ENCODE measurements around the gene OBSL1.

The OBSL1 gene

DNA sequence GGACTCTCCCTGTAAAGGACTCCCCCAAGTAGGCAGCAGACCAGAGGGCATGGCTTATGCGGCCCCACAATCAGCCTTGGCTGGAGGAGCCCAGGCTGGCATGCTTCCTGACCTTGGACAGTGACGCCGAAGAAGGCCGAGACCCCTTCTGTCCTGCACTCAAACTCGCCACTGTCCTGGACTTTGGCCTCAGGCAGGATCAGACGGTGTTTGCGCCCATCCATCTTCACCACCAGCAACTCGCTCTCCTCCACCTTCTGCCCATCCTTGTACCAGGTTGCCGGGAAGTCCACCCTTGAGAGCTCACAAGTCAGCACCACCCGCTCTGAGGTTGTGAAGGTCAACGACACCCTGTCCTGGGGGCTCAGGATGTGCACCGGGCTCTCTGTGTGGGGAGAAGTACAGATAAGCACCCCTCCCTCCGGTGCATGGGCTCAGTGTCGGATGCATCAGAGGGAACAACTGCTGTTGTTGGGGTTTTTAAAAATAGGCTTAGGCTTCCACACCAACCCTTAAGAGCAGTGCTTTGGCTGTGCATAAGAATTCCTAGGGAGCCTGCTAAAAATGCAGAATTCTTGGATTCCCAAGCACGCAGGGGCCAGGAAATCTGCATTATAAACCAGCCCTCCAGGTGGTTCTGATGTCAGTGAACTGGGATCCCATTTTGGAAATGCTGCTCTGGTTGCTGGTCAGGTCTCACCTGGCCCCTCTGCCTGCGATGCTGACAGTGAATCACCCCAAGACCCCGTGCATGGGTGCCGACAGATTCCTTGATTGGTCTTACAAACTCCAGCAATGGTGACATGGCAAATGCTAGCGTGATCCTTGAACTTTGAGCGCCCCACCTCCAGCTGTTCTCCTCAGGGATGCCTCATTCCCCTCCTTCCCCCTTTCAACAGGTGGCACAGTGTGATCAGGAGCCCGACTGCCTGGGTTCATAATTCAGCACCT is 5.9 kb downstream of the OBSL1 start:
- no peak for DNase-seq (ENCODE audit: low read depth)

DNA sequence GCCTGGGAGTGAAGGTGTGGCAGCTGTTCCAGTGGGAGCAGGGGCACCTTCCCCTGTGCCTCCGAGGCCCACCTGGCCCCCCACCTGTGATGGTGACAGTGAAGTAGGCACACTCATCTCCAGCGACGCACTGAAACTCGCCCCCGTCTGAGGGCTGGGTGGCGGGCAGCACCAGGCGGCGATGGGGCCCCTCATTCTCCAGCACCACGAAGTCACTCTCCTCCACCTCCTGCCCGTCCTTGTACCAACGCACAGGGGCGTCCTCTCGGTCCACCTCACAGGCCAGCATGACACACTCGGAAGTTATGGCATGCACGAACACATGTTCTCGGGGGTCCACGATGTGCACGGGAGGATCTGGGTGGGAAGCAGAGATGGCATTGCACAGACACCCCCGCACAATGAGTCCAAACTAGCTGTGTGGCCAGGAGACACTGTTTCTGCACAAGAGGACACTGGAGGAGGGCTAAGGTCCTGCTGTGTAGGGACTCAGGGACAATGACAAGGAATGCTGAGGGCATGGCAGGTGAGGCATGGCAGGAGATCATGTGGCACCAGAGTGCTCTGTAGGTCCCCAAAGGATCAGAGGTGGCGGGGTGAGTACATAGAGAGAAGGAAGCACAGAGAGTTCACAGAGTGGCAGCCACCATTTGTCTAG is 7.9 kb downstream of the OBSL1 start:
- DNase-seq (ENCODE audit: low read depth): no peak

DNA sequence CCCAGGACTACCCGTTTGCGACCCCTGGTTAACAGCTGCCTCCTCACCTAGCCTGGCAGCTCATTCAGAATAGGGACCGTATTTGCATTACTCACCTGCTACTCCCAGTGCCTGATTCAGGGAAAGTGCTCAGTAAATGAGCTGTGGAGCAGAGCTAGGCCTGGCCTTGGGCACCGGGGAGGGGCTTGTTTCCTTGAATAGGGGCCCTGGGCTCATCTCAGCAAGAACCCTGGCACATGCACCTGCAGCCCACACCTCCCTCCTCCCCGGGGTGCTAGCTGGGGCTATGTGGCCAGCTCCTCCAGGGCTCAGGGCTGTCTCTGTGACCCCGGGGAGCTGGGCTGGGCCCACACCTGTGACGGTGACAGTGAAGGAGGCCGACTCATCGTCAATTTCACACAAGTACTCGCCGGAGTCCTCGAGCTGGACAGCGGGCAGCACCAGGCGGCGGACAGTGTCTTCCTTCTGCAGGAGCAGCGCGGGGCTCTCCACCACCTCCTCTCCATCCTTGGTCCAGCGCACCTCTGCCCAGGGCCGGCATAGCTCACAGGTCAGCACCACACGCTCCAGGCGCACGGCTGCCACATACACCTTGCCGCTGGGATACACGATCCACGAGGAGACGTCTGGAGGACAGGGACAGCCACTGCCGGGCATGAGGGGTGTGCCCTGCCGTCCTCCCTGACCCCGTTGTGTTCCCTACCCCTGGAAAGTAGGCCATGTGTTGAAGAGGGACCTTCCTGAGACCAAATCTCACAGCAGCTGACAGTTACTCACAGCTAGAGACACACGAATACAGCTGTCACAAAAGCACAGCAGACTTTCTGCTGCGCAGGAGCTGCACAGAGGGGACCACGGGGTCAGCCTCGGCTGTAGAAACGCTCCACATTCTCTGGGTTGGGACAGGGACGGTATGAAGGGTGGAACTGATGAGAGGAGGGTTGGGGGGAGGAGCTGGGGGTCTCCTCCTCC is 9.0 kb downstream of the OBSL1 start:
- DNase-seq (ENCODE audit: low read depth): no peak

DNA sequence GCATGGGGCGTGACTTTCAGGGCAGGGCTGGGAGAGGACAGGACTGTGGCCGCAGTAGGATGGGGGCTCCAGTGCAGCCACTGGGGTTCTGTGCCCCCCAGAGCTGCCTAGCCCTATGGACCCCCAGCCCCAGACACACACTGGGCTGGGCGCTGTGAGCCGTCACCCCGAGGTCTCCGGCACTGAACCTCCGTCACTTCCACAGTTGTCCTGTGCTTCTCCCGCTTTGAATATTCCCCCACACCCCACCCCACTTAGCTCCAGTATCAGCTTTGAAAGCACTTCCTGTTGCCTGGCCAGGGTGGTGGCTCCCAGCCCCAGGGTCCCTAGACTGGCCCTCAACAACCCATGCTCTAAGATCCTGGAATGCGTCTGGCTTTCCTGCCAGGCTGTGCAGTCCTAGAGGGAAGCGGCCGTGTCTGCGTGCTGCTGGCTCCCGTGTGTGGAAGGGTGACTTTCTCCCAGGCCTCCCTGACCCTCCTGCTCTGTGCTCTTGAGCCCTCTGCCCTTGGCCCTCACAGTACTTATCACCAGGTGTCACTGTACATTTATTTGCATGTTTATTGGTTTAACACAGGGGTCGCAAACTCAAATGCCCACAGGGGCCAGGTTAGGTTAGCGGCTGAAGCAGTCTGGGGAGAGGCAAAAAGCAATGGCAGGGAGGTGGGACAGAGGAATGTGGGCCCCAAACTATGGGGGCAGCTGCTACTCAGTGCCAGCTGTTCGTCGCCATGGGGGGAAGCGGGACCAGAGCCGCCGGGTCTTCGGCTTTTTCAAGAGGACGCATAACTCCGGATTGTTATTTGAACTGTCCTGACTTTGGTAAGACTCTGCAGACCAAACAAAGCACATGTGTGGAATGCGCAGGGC is 9.9 kb downstream of the OBSL1 start:
- no peak for DNase-seq (ENCODE audit: low read depth)

DNA sequence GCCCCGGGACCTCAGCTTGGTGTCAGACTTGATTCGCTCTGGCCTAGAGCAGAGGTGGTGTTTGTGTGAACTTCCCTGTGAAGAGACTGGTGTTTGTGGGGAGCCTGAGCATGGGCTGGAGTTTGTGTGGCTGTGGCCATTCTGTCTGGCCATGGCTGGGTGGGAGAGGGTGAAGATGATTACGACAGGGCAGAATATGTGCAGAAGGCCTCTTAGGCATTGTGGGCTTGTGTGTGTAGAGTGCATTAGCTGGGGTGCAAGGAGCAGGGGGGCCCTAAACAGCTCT is 10.5 kb downstream of the OBSL1 start:
- DNase-seq (ENCODE audit: low read depth): no peak

DNA sequence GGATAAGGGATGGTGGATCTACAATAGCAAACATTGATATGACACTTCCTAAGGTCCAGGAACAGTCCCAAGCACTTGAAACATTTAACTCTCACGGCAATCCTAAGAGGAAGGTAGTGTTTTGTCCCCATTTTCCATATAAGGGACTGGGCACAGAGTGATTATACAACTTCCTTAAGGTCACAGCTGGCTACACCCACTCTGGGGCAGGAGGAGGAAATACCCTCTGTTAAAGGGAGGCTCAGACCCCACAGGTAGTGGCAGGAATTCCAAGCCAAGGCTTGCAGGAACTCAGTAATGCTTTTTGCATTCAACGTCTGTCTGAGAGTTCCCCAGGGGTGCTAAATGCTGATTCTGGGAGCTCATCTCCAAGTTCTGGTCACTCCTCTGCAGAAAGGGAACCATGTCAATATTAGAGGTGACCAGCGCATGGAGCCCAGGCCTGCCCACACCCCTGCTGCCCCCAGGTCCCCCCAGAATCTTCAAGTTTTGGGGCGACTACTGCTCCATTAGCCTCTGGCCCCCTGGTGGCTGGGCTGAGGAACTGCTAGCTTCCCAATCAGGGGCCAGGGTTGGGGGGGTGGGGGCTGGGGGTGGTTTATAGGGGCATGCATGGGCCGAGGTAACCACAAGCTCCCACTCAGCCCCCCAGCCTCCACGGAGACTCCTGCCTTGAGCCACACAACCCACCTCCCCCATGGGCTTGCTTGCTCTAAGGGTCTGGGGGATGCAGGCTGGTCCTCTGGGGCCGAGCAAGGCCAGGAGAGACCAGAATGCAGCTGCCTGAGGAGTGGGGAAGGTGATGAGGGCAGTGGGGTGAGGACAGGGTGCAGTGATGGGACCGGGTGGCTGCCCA is 11.1 kb downstream of the OBSL1 start:
- no peak for DNase-seq (ENCODE audit: low read depth)

DNA sequence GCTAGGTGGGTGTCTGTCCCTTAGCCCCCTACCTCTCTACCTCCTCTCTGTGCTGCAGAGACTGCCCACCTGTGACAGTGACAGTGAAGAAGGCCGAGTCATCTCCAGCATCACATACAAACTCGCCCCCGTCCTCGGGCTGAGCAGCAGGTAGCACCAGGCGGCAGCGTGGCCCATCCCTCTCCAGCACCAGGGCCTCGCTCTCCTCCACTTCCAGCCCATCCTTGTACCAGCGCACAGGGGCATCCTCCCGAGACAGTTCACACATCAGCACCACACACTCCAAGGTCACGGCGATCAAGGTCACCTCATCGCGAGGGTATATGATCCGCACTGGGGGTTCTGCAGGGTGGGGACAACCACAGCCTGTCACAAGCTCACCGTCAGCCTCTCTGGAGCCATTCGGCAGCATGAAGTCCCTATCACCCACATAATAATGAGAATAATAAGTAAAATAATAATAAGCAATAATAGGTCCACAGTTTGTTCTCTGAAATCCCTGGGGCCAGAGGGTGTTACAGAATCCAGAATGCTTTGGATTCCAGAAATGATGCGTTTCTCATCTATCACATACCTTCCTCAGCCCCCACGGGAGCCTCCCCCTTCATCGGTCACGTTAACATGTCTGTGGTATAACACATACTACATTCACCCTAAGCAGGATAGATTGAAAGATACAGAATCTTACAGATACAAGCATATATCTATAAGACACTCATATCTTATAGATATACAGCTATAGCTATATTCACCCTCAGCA is 12.0 kb downstream of the OBSL1 start:
- no peak for DNase-seq (ENCODE audit: low read depth)

DNA sequence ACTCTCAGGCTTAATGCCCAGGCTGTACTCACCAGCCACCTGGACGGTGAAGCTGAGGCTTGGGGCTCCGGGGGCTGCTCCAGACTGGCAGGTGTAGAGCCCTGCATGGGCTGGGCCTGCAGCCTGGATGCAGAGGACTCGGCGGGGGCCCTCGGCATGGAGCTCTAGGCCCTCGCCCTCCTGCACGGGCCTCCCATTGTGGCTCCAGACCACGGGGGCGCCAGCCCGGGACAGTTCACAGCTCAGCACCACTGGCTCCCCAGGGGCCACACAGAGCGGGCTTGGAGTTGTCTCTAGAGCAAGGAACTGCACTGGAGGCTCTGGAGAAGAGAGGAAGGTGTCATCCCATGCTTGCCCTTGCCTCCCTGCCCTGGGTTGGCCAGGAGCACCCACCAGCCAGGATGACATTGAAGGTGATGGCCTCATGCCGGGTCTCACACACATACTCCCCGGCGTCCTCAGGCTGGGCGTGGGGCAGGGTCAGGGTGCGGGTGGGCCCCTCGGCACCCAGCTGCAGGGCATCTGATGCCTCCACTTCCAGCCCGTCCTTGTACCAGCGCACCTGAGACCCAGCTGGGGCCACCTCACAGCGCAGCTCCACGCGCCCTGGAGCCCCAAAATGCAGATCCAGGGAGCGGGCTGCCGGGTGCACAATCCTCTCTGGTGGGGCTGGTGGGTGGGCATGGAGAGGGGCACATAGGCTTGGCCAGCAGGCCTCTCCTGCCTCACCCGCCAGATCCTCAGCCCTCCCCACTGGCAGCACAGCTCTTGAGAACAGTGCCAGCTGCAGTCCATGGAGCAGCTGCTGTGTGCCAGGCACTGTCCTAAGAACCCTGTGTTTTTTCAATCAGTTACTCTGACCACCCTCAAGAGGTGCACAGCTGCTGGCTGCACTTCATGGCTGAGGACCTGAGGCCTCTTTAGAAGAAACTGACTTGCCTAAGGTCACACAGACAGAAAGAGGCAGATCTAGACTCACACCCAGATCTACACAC is 13.3 kb downstream of the OBSL1 start:
- no peak for DNase-seq (ENCODE audit: low read depth)

DNA sequence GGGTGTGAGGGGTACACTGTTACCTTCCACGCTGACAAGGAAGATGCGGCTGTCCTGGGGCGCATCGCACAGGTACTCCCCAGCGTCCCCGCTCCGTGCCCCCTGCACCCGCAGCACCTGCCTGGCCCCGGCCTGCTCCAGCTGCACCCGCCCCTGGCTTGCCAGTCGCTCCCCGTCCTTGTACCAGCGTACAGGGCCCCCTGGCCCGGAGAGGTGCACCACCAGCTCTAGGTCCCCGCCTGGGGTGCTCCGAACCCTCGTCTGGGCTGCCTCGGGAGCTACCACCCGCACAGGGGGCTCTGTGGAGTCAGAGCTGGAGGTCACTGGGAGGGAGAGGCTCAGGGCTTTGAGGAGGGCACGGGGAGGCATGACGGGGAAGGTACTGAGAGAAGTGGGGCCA is 14.0 kb downstream of the OBSL1 start:
- no peak for DNase-seq (ENCODE audit: low read depth)

DNA sequence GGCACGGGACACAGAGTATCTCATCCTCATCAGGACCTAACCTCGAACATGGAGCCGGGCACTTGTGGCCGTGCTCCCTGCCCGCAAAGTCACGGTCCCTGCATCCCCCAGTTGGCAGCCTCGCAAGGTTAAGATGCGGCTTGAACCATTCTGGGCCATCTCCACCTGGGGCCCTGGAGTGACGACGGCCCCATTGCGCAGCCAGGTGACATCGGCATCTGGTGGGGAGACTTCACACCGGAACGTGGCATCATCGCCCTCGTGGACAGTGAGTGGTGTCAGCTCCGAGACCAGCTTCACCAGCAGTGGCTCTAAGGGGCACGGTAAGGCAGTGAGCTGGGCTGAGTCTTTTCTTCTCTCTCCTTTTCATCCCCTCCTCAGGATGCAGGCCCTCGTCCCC is 14.9 kb downstream of the OBSL1 start:
- no peak for DNase-seq (ENCODE audit: low read depth)

DNA sequence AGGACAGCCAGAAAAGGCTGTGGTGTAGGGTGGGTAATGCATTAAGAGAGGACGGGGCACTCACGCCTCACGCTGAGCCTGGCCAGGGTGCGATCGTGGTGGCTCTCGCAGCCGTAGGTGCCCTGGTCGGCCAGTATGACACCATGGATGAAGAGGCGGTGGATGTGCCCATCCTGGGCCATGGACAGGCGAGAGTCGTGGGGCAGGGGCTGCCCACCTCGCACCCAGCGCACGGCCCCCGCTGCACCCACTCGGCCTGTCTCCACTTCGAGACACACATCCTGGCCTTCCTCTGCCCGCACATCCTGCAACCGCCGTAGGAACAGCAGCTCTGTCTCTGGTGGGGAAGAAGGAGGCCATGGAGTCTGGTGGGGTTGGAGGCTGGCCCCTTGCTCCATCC is 15.4 kb downstream of the OBSL1 start:
- no peak for DNase-seq (ENCODE audit: low read depth)

DNA sequence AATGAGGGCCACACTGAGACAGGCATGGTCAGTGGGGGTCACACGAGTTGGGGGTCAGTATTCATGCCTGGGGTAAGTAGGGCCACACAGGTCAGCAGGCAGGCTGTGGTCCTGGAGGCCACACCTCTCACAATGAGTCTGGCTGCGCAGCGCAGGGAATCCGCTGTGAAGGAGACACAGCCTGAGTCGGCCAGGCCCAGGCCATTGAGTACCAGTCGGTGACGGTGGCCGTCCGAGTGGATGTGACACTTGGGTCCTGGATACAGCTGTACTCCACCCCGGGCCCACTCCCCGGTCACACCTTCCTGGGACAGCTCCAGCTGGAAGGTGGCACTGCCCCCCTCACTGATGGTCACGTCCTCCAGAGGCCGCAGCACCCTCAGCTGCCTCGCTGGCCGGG is 17.0 kb downstream of the OBSL1 start:
- no peak for DNase-seq (ENCODE audit: low read depth)

DNA sequence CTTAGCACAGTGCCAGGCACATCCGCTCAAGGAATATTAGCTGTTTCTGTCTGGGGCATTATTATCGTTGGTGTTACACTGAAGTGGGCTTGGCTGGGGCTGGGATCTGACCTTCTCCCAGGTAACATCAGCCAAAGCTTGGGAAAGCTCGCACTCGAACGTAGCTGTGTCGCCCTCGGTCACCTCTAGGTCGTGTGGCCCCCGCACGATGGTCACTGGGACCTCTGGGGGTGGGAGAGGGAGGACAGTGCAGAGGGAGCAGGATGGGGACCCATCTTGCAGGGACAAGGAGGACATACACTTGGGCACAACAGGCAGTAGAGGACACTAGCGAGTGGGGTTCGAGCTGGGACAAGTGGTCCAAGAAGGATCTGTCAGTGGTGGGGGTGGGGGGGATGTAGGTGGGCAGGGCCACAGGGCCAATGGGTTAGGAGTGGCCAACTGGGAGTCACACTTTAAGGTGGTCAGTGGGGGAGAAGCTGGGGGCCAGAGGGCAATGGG is 17.8 kb downstream of the OBSL1 start:
- DNase-seq (ENCODE audit: low read depth): no peak

DNA sequence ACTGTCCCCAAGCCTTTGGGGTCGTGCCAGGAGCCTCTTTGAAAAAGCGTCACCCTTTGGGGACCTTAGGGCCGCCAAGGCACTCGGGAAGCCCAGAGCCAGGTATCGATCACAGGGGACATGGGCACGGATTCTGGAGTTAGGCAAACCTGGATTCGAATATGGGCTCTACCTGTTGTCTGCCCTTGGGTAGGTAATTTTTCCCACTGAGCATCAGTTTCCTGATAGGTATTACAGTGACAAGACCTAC is 18.2 kb downstream of the OBSL1 start:
- DNase-seq (ENCODE audit: low read depth): no peak

DNA sequence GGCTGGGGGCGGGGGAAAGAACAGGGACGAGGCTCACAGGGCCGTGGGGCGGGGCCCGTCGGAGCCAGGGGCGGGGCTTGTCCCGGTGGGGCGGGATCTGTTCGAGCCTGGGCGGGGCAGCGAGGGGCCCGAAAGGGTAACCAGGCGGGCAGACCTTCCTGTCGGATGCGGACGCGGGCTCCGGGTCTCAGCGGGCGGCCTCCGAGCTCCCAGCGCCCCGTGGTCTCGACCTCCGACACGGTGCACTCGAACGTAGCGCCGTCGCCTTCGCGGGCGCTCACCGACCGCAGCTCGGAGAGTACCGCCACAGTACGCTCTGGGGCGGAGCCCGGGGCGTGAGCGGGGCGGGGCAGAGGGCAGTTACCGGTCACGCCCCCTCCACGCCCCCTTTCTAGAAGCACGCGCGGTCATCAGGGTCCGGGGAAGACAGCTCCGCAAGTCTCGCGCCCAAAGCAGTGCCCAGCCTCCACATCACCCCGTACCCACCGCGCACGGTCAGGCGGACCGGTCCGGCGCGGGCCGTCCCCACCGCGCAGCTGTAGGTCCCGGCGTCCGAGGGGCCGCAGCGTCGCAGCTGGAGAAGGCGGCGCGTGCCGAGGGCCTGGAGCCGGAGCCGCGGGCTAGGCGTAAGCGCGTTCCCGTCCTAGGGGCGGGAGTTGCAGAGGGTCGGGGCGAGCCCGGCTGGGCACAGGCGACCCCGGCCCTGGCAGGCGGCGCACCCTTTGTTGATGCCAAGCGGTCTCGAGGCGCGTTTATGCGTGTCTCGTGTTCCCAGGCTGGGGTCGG is 18.8 kb downstream of the OBSL1 start:
- DNase-seq (ENCODE audit: low read depth): no peak

DNA sequence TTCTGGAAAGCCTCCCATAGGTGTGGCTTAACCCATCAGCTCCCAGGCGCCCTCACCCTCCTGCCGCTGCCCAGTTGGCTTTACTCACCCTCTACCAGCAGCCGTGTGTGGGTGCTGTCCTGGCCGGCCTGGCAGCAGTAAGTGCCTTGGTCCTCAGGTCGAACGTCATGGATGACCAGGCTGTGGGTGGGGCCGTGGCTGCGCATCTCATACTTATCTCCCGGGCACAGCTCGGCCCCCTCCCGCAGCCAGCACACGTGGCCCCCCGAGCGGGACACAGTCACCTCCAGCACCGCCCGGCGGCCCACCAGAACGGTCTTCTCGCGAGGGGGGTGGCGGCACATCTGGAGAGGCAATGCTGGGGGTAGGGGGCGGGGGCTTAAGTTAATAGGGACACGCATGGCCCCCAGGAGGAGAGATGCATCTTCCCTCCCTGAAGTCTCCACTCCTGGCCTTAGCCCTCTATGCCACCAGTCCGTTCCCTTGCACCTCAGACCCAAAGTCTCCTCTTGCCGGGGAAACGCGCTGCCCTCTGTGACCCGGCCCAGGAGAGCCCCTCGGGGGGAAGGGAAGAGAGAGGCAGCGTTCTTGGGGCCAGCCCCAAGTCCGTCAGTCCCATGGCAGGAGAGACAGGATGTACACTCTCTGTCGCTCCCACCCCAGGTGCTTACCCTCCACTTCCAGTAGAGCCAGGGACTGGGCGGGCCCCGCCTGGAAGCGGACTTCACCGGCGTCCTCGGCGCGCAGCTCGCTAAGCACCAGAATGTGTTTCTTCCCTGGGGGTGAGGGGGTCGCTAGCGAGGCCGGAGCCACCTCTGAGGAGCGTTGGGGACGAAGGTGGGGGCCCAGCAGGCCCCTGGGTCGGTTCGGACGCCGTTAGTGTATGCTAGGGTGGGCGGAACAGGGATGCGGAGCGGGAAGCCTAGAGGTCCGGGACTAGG is 19.6 kb downstream of the OBSL1 start:
- DNase-seq (ENCODE audit: low read depth): no peak

DNA sequence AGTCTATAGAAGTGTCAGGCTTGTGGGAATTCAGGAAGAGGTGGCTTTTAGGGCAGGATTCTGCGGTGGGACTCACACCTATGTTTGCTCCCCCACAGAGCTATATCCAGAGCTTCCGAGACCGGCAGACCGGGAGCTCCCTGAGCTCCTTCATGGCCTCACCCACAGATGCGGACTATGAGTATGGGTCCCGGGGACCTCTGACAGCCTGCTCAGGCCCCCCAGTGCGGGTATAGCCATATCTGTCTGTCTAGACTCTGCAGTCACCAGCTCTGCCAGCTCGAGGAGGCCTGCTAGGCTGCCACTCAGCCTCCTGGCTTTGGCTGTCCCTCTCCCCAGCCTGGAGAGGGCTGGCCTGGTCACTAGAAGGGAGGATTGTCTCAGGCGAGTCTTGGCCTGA is 21.7 kb downstream of the OBSL1 start:
- no peak for DNase-seq (ENCODE audit: low read depth)
